Heart left ventricle (tissue), 16 donors: Measurements from ENCODE around the gene TARS2. TPM values are rescaled to one million over a fixed set of nuclear protein-coding genes. Genes with fewer than 3 reads are reported as not detected.

ENCODE experiments used
- ATAC-seq, 4 donors: fragments of 200-7000 bp; cut with Tn5 transposase; one replicate each; pipeline ENCODE4 v1.9.1; 2020 to 2022; ENCODE audit warnings: moderate library complexity in 4 of 4, mild to moderate bottlenecking in 3 of 4, moderate number of reproducible peaks in 1 of 4
- DNase-seq, 5 donors: peaks; one replicate each; pipeline ENCODE4 v3.0.0-alpha.2; 2020
- H3K27ac ChIP-seq, 12 donors: fragments of 200-600 bp; sonication (generic) in 4 of 12; one replicate each; pipeline versions ENCODE4 v1.5.0 to v1.8.0; 2016 to 2022; ENCODE audit warnings: mild to moderate bottlenecking in 2 of 12
- H3K27me3 ChIP-seq, 9 donors: fragments of 200-600 bp; sonication (generic) in 2 of 9; one replicate each; pipeline versions ENCODE4 v1.5.1 to v1.8.0; 2016 to 2022; ENCODE audit warnings: mild to moderate bottlenecking in 3 of 9
- H3K36me3 ChIP-seq, 9 donors: fragments of 200-600 bp; sonication (generic) in 2 of 9; one replicate each; pipeline versions ENCODE4 v1.5.0 to v1.8.0; 2018 to 2022; ENCODE audit warnings: mild to moderate bottlenecking in 2 of 9
- H3K4me1 ChIP-seq, 12 donors: fragments of 200-600 bp; sonication (generic) in 4 of 12; one replicate each; pipeline versions ENCODE4 v1.5.0 to v1.8.0; 2016 to 2022; ENCODE audit warnings: mild to moderate bottlenecking in 3 of 12
- H3K4me3 ChIP-seq, 12 donors: fragments of 200-600 bp; sonication (generic) in 4 of 12; one replicate each; pipeline versions ENCODE4 v1.5.0 to v1.8.0; 2017 to 2022; ENCODE audit warnings: mild to moderate bottlenecking in 9 of 12, moderate library complexity in 4 of 12
- H3K9me3 ChIP-seq, 12 donors: fragments of 200-600 bp; sonication (generic) in 4 of 12; one replicate each; pipeline versions ENCODE4 v1.5.0 to v1.8.0; 2016 to 2022; ENCODE audit warnings: mild to moderate bottlenecking in 1 of 12
- CTCF ChIP-seq, 12 donors: fragments of 200-600 bp; sonication (generic) in 4 of 12; IDR thresholded peaks; one replicate each; pipeline versions ENCODE4 v1.5.0 to v1.8.0; 2018 to 2022; ENCODE audit warnings: antibody characterized with exemption in 12 of 12, mild to moderate bottlenecking in 5 of 12
- POLR2A ChIP-seq, 2 donors: fragments of 450-650 bp; IDR thresholded peaks; one replicate each; pipeline ENCODE4 v1.6.1; 2017; ENCODE audit warnings: antibody characterized with exemption in 2 of 2, mild to moderate bottlenecking in 2 of 2, moderate library complexity in 2 of 2
- WGBS, 4 donors: extraction: QIAGEN DNeasy Blood & Tissue Kit in 2 of 4; methylation state at CpG; one replicate each; pipeline versions ENCODE4 v1.1.5 to v1.1.7; 2013 to 2018; 5-methylcytosine and 5-hydroxymethylcytosine counted together
- intact Hi-C, 10 donors: fragments of 100-400 bp; cut with DNase I; formaldehyde crosslinking; loops; one replicate each; pipeline versions ENCODE4 v1.11.1 to v1.14.2; 2022
- polyA plus RNA-seq, 2 donors: library from polyadenylated mRNA; stranded (reverse); fragments of 200-250 nt; gene quantifications; one replicate each; pipeline ENCODE4 v1.2.3, GENCODE V29; 2013
- total RNA-seq, 9 donors: library from RNA; depleted of rRNA in 2 of 9; stranded (reverse); fragments of >200 nt in 2 of 9; fragmentation: NEBNext Ultra II Directional in 3 of 9; extraction: Animal tissue kit (Norgen Biotek cat#: 25700) in 3 of 9; gene quantifications; one replicate each; pipeline versions ENCODE4 v1.1.0 to v1.2.4, GENCODE V29; 2016 to 2023
- donor health status: ischemic (EF 13 %, LVEDD 7.1; RV severe dilation, severe dysfunction).
- donor health status: healthy with polysubstance abuse.
- donor health status: DM: no; HTN: yes; CAD: no.
- donor health status: DM: no; HTN: no; CAD: no.
- donor health status: ischemic (EF 25% LVEDD 6.9; RV normal size, moderate dysfunction).
- donor health status: ischemic (EF 25% LVEDD 5.7; RV mildly dilated, moderate dysfunction).
- donor health status: healthy.
- donor health status: DM: yes; HTN: yes; CAD: no.
- donor health status: ischemic (EF 35%, LVEDD 5.7; RV mildly dilated, moderate dysfunction).
- donor health status: nonischemic (EF 11% LVEDD 7.7; RV severe dilation, severe dysfunction).
- donor health status: DM: yes; HTN: yes; CAD: no.
- donor health status: PGD.
- donor health status: ischemic (EF 29% LVEDD 5.4; RV normal size, mild dysfunction).
- donor health status: nonischemic (EF 23%, LVEDD 6.1; RV moderate dilation, normal function).

TARS2 gene
- total and polyA plus RNA-seq, 11 donors, result 21.9 to 46.5 (median 28.9) TPM

DNA sequence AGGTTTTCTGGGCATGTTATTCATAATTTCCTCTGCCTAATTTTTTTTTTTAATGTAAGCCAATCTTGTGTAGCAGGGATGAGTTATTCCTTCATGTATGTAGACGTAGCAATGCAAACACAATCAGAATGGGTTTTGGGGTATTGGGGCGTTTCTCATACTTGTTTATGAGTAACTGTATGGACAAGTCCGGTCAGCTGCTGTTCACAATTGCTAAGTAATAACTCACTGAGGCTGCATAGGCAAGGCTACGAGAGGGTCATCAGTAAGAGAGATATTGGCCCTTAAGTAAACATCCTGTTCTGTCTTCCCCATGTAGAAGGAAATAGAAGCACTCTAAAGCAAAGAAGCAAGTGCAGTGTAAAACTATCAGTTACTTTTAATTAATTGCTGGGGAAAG, 9.5 kb upstream of the TARS2 start:
- DNase-seq, result no peak
- ATAC-seq, result no peak
- Histone ChIP-seq H3K27ac (peak overlapping the region in 9 of 12 donors; percentile 1 to 55 (median 21)), H3K27me3 (no peaks in the 10 kb centered on the region), H3K4me3 (no peak overlapping the region), H3K9me3 (no peaks in the 10 kb centered on the region), H3K4me1 (peaks cover 0 to 34% (median 17%) of the 10 kb centered on the region in 12 donors), H3K36me3 (peaks cover 0 to 16% (median 4%) of the 10 kb centered on the region in 9 donors)
- intact Hi-C loops, result no loop called here
- TF ChIP-seq POLR2A (IDR thresholded peaks at IDR 0.05) (no peak), CTCF (IDR thresholded peaks at IDR 0.05) (no peak)
- WGBS, 4 donors, result 53 to 61% (median 57%) methylated on average over 4 of the region's 4 CpGs

GRCh38 chr1:150479370-150479769, 7.8 kb upstream of the TARS2 start:
- ATAC-seq, result no peak
- no peak for TF ChIP-seq POLR2A (IDR thresholded peaks at IDR 0.05)
- TF ChIP-seq CTCF (IDR thresholded peaks at IDR 0.05), result no peak

DNA sequence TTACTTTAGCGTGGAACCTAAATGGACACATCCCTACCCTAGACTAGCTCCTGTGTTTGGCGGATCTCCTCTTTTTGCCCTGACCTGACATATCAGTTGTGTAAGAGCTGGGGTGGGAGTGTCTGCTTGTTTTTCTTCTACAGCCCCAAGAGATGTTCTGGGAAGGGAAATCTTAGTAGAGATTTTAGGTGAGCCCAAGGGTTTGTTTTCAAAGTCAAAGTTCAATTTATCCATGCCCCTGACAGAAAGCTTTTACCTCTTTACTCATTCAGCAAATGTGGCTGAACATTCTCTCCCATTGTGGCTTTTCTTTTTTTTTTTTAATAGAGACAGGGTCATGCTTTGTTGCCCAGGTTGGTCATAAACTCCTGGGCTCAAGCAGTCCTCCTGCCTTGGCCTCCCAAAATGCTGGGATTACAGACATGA, 7.3 kb upstream of the TARS2 start:
- H3K4me1 ChIP-seq, result peaks cover 0 to 23% (median 9%) of the 10 kb centered on the region in 12 donors
- TF ChIP-seq CTCF (IDR thresholded peaks at IDR 0.05), result no peak
- no peak for TF ChIP-seq POLR2A (IDR thresholded peaks at IDR 0.05)
- no peaks in the 10 kb centered on the region for H3K36me3 ChIP-seq
- 60 to 77% (median 73%) methylated on average over 2 of the region's 2 CpGs for WGBS, 4 donors
- intact Hi-C loops, result loop anchor here in 1 of 10 donors (10.0 kb wide), 1 partner anchor 145 kb away; the partner anchor contains the start of gene ENSA
- H3K27ac ChIP-seq, result no peak overlapping the region
- ATAC-seq (no peak), DNase-seq (no peak)
- H3K4me3 ChIP-seq, result no peak overlapping the region
- H3K9me3 ChIP-seq, result no peaks in the 10 kb centered on the region
- no peaks in the 10 kb centered on the region for H3K27me3 ChIP-seq

More at GRCh38 chr1:150479370-150479769, 7.8 kb upstream of the TARS2 start:
- intact Hi-C loops, result no loop called here
- H3K27me3 ChIP-seq, result no peaks in the 10 kb centered on the region
- 72 to 77% (median 73%) methylated on average over 4 of the region's 4 CpGs for WGBS, 4 donors
- no peak overlapping the region for H3K4me3 ChIP-seq
- DNase-seq, result no peak
- peaks cover 0 to 23% (median 10%) of the 10 kb centered on the region in 12 donors for H3K4me1 ChIP-seq
- peaks cover 0 to 3% (median 0%) of the 10 kb centered on the region in 9 donors for H3K36me3 ChIP-seq
- no peaks in the 10 kb centered on the region for H3K9me3 ChIP-seq
- no peak overlapping the region for H3K27ac ChIP-seq

DNA sequence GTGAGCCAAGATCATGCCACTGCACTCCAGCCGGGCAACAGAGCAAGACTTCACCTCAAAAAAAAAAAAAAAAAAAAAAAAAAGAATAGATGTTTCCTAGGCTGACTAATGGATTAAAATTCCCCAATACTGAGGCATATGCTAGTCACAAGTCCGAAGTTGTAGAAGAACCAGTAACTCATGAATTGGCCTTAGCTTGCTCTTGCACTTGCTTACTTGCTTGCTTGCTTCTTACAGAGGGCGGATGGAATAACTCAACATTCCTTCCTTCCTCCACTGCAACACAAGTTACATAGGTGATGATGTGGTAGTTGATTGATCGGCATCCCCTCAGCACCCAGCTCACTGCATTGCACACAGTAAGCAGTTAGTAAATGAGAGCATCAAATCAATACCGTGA, 2.8 kb upstream of the TARS2 start:
- Histone ChIP-seq H3K4me3 (no peak overlapping the region), H3K27ac (no peak overlapping the region), H3K36me3 (peaks cover 0 to 9% (median 7%) of the 10 kb centered on the region in 9 donors), H3K9me3 (no peaks in the 10 kb centered on the region), H3K4me1 (peaks cover 0 to 18% (median 9%) of the 10 kb centered on the region in 12 donors), H3K27me3 (no peaks in the 10 kb centered on the region)
- no peak for DNase-seq
- intact Hi-C loops, result loop anchor here in 1 of 10 donors (10.0 kb wide), 1 partner anchor 140 kb away; the partner anchor contains the start of gene ENSA
- ATAC-seq, result no peak
- WGBS, 4 donors, result 69 to 86% (median 77%) methylated on average over 5 of the region's 5 CpGs
- TF ChIP-seq POLR2A (IDR thresholded peaks at IDR 0.05), result no peak
- no peak for TF ChIP-seq CTCF (IDR thresholded peaks at IDR 0.05)
